ENCODE data around the gene HOGA1. TPM values are rescaled to one million over a fixed set of nuclear protein-coding genes. Genes with fewer than 3 reads are reported as not detected.

HOGA1 gene
- total RNA-seq, 2 donors from 2014 or later = 0.49 TPM; not detected in 1

DNA sequence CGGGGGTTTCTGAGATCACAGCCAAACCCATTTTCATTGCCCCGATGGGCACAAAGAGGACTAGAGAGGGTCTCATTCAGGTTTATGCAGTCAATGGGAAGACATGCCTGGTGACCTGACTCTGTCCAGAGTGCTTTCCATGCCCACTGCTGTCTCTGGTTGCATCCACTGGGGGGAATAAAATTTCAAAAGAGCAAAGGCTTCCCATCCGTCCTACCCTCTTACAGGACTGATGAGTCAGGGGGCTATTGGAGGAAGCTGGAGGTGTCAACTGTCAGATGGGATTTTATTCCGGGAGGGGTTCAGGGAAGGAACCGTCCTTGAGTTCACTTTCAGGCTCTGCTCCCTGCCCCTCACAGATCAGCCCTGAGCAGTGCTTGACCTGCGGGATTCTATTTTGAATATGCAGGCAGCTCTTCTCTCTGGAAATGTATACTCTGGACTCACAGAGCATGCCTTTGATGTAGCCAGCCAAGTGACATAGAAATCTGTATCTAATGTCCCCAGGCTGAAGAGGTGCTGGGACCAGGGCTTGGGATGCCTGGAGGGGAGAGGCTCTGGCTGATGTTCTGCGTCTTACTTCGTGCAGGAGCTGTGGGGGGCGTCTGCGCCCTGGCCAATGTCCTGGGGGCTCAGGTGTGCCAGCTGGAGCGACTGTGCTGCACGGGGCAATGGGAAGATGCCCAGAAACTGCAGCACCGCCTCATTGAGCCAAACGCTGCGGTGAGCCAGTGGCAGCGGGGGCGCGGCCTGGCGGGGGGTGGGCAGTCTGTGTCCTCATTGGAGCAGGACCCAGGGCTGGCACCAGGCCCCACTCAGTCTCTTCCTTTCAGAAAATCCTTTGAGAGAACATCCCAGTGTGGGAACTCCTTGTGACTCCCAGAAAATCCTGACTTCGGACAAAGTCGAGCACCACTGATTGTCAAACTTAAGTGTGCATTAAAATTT, 17.4 kb downstream of the HOGA1 start:
- TF ChIP-seq, protein P1, sequence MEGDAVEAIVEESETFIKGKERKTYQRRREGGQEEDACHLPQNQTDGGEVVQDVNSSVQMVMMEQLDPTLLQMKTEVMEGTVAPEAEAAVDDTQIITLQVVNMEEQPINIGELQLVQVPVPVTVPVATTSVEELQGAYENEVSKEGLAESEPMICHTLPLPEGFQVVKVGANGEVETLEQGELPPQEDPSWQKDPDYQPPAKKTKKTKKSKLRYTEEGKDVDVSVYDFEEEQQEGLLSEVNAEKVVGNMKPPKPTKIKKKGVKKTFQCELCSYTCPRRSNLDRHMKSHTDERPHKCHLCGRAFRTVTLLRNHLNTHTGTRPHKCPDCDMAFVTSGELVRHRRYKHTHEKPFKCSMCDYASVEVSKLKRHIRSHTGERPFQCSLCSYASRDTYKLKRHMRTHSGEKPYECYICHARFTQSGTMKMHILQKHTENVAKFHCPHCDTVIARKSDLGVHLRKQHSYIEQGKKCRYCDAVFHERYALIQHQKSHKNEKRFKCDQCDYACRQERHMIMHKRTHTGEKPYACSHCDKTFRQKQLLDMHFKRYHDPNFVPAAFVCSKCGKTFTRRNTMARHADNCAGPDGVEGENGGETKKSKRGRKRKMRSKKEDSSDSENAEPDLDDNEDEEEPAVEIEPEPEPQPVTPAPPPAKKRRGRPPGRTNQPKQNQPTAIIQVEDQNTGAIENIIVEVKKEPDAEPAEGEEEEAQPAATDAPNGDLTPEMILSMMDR (IDR thresholded peaks at IDR 0.05) = no peak
- Histone ChIP-seq H3K27ac (no peak overlapping the region), H3K9me3 (no peaks in the 10 kb centered on the region), H3K36me3 (no peaks in the 10 kb centered on the region), H3K27me3 (no peaks in the 10 kb centered on the region), H3K9ac (ENCODE audit: low read depth in 2 of 2, low read length in 2 of 2) (no peak overlapping the region), H3K4me3 (no peak overlapping the region), H3K4me1 (no peaks in the 10 kb centered on the region)
- intact Hi-C loops (cut with DNase I) = no loop called here
- no peak for DNase-seq

DNA sequence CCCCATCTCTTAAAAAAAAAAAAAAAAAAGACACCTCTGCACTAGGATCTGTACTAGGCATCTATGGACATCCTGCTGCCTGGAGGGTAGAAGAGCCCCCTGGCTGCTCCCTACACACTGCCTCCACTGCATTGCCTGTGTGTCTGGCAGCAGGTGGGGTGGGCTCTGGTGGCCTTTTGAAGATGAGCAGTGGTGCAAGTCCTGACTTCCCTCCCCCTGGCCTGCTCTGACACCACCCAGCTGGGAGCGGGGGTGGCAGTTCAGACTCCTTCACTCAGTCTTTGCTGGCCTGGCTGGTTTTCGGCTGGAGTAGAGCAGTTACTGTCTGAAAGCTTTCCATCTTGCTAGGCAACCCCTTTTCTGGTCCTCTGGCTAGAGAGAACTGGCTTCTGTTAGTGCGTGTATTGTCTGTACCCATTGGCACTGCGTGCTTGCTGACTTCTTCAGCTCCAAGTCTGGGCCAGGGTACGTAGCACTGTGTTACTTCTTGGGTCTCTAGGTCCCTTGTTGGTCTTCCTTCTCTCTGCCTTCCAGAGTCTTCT, 23.0 kb downstream of the HOGA1 start:
- Histone ChIP-seq H3K4me1 (no peaks in the 10 kb centered on the region), H3K36me3 (no peaks in the 10 kb centered on the region), H3K27me3 (no peaks in the 10 kb centered on the region), H3K27ac (no peak overlapping the region), H3K4me3 (no peak overlapping the region), H3K9me3 (no peaks in the 10 kb centered on the region), H3K9ac (ENCODE audit: low read depth in 2 of 2, low read length in 2 of 2) (no peak overlapping the region)
- intact Hi-C loops (cut with DNase I) = no loop called here
- DNase-seq = no peak
- TF ChIP-seq, protein P1 (IDR thresholded peaks at IDR 0.05) = no peak

DNA sequence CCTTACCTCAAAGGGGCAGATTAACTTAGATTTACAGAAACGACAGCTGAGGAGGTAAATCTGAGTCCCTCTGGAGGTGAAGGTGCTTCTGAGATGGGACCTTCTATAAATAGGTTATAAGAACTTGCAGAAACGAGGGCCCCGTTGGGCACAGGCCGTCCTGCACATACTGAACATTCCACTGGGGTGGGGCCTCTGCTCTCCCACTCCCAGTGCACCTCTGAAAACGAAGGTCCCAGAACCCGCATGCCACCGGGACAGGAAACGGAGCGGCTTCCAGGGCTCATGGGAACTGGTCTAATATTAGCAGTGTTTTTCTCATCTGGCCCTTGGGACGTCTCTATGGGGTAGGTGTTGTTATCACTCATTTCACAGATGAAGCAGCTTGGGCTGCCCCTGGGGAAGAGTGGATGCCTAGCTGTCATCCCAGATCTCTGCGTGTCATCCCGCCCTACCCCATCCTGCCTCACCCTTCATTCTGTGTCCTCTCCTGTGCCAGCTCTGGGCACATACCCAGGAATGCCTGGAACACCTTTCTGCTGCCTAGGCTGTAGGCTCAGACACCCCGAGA, 24.9 kb downstream of the HOGA1 start:
- no peak overlapping the region for H3K27ac ChIP-seq
- TF ChIP-seq, protein P1 (IDR thresholded peaks at IDR 0.05) = no peak
- no peak overlapping the region for H3K4me3 ChIP-seq
- intact Hi-C loops (cut with DNase I) = no loop called here
- no peak overlapping the region for H3K9ac ChIP-seq (ENCODE audit: low read depth in 2 of 2, low read length in 2 of 2)
- no peaks in the 10 kb centered on the region for H3K4me1 ChIP-seq
- no peaks in the 10 kb centered on the region for H3K9me3 ChIP-seq
- H3K27me3 ChIP-seq = no peaks in the 10 kb centered on the region
- H3K36me3 ChIP-seq = no peaks in the 10 kb centered on the region
- DNase-seq = no peak

DNA sequence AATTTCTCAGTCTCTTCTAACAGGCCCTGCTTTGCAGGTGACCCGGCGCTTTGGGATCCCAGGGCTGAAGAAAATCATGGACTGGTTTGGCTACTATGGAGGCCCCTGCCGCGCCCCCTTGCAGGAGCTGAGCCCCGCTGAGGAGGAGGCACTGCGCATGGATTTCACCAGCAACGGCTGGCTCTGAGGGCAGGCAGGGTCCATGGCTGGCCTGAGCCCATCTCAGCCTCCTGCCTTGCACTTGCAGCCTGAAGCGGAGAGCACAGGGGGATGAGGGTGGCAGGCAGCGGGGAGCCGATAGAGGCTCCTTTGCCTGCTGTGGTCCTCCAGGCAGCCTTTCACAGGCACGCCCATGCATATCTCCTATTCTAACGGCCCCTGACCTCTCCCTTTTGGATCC, 27.3 kb downstream of the HOGA1 start:
- Histone ChIP-seq H3K27me3 (no peaks in the 10 kb centered on the region), H3K27ac (no peak overlapping the region), H3K36me3 (no peaks in the 10 kb centered on the region), H3K9ac (ENCODE audit: low read depth in 2 of 2, low read length in 2 of 2) (no peak overlapping the region), H3K4me1 (no peaks in the 10 kb centered on the region), H3K9me3 (no peaks in the 10 kb centered on the region), H3K4me3 (no peak overlapping the region)
- DNase-seq = no peak
- intact Hi-C loops (cut with DNase I) = loop anchor here (5.0 kb wide), 1 partner anchor 39 kb away; the partner anchor contains the start of gene ANKRD2
- TF ChIP-seq, protein P1 (IDR thresholded peaks at IDR 0.05) = no peak

DNA sequence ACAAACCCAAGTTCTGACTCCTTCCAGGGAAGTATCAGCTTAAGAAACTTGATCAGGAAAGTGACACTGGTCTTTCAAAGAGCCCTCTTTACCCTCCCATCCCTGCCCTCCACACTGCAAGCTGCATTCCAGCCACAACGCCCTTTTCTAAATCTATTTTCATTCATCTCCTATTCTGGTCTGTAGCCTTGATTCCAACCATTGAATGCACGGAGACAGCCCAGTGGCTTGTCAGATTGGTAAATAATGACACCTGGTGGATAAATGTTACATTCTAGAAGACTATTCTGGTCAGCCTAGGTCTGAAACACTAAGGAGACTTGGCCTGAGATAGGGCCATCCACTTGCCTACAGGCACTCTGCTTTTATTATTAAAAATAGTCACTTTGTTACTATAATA, 28.2 kb downstream of the HOGA1 start:
- Histone ChIP-seq H3K27me3 (no peaks in the 10 kb centered on the region), H3K27ac (no peak overlapping the region), H3K9ac (ENCODE audit: low read depth in 2 of 2, low read length in 2 of 2) (no peak overlapping the region), H3K36me3 (no peaks in the 10 kb centered on the region), H3K9me3 (no peaks in the 10 kb centered on the region), H3K4me1 (no peaks in the 10 kb centered on the region), H3K4me3 (no peak overlapping the region)
- intact Hi-C loops (cut with DNase I) = loop anchor here (5.0 kb wide), 1 partner anchor 40 kb away; the partner anchor contains the start of gene ANKRD2
- TF ChIP-seq, protein P1 (IDR thresholded peaks at IDR 0.05) = no peak
- no peak for DNase-seq

Measured in colonic mucosa (tissue), 4 donors.